A549 (cell line): ENCODE results near the gene NRXN3.

ENCODE experiments used
- CBX2 ChIP-seq: fragments of 200-600 bp; sonication (generic); IDR thresholded peaks from 2 replicates; pipeline ENCODE4 v1.6.1; 2016; ENCODE audit warnings: low read depth, mild to moderate bottlenecking, borderline replicate concordance
- EP300 ChIP-seq, 2 experiments: fragments of >200 bp; sonication (Bioruptor Twin); formaldehyde crosslinking; IDR thresholded peaks; 2 replicates in 1 of 2; 3 replicates in 1 of 2; pipeline ENCODE4 v1.6.1; 2016 to 2017
- HDAC2 ChIP-seq: fragments of 200-600 bp; sonication (generic); IDR thresholded peaks from 2 replicates; pipeline ENCODE4 v1.6.1; 2016
- HOXA7 ChIP-seq: fragments of 250-450 bp; sonication (Bioruptor Pico); IDR thresholded peaks from 2 replicates; pipeline ENCODE4 v1.5.0; 2020; ENCODE audit warnings: mild to moderate bottlenecking, moderate library complexity
- JUNB ChIP-seq: fragments of >200 bp; sonication (Bioruptor Twin); formaldehyde crosslinking; IDR thresholded peaks from 2 replicates; pipeline ENCODE4 v1.6.1; 2016
- NPAS2 ChIP-seq: fragments of 250-450 bp; sonication (Bioruptor Pico); IDR thresholded peaks from 2 replicates; pipeline ENCODE4 v1.8.0; 2022; ENCODE audit warnings: mild to moderate bottlenecking, moderate library complexity, borderline replicate concordance
- PHF8 ChIP-seq: fragments of 200-600 bp; sonication (generic); IDR thresholded peaks from 2 replicates; pipeline ENCODE4 v1.6.1; 2016; ENCODE audit warnings: low read depth, mild to moderate bottlenecking, antibody characterized with exemption, moderate library complexity, borderline replicate concordance
- POLR2A ChIP-seq: IDR thresholded peaks from 2 replicates; pipeline ENCODE4 v1.6.1; 2012; ENCODE audit warnings: mild to moderate bottlenecking, low read length
- RFX5 ChIP-seq: fragments of 450-650 bp; IDR thresholded peaks from 2 replicates; pipeline ENCODE4 v1.7.1; 2014; ENCODE audit warnings: antibody characterized with exemption, mild to moderate bottlenecking, moderate library complexity
- ZFP36 ChIP-seq: fragments of 450-650 bp; IDR thresholded peaks from 2 replicates; pipeline ENCODE4 v1.6.1; 2014; ENCODE audit warnings: borderline replicate concordance; ENCODE audit not compliant: partially characterized antibody
- TF ChIP-seq, protein P1 (sequence below): fragments of >200 bp; sonication (Bioruptor Twin); formaldehyde crosslinking; IDR thresholded peaks from 3 replicates; pipeline ENCODE4 v1.5.1; 2016
- TF ChIP-seq, protein P2 (sequence below): IDR thresholded peaks from 2 replicates; pipeline ENCODE4 v1.6.1; 2012

DNA sequence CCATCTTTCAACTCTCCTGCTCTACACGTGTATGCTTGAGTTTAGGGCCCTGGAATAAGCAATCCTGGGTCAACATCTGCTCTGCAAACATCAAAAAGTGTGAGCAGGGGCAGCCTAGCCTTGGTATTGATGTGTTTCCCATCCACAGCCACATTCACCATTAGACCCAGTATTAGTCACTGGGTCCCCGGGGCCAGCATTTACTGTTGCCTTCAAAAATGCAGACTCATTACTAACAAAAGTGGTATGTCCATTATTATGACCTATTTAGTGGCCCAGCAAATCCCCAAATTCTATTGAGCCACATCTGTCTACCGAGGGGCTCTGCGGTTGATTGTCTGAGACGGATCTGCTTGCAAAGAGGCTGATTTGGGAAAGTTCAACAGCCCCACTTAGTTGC, 1379.3 kb downstream of the NRXN3 start:
- TF ChIP-seq RFX5 (no peak), PHF8 (no peak), HDAC2 (no peak), JUNB (no peak), HOXA7 (no peak), EP300 (IDR thresholded peaks at IDR 0.05) (no peak), POLR2A (no peak), CBX2 (no peak), ZFP36 (no peak), NPAS2 (CRISPR knock-in tag) (no peak)
- TF ChIP-seq, protein P1, sequence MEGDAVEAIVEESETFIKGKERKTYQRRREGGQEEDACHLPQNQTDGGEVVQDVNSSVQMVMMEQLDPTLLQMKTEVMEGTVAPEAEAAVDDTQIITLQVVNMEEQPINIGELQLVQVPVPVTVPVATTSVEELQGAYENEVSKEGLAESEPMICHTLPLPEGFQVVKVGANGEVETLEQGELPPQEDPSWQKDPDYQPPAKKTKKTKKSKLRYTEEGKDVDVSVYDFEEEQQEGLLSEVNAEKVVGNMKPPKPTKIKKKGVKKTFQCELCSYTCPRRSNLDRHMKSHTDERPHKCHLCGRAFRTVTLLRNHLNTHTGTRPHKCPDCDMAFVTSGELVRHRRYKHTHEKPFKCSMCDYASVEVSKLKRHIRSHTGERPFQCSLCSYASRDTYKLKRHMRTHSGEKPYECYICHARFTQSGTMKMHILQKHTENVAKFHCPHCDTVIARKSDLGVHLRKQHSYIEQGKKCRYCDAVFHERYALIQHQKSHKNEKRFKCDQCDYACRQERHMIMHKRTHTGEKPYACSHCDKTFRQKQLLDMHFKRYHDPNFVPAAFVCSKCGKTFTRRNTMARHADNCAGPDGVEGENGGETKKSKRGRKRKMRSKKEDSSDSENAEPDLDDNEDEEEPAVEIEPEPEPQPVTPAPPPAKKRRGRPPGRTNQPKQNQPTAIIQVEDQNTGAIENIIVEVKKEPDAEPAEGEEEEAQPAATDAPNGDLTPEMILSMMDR, result no peak
- TF ChIP-seq, protein P2, sequence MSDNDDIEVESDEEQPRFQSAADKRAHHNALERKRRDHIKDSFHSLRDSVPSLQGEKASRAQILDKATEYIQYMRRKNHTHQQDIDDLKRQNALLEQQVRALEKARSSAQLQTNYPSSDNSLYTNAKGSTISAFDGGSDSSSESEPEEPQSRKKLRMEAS, result no peak
